AG20443 (cell line): ENCODE results near the gene GALT.
A peak's percentile ranks its signal among the peaks of the same experiment; 100 is the strongest.
"Not testable (repeated sequence)": the region's sequence is repeated elsewhere in the genome, so short reads cannot be mapped to it uniquely, and the experiment has no call there.

Source experiments
- DNase-seq: peaks from one replicate; pipeline ENCODE4 v3.0.0; 2012; ENCODE audit warnings: low spot score, mixed read lengths

Gene GALT

DNA sequence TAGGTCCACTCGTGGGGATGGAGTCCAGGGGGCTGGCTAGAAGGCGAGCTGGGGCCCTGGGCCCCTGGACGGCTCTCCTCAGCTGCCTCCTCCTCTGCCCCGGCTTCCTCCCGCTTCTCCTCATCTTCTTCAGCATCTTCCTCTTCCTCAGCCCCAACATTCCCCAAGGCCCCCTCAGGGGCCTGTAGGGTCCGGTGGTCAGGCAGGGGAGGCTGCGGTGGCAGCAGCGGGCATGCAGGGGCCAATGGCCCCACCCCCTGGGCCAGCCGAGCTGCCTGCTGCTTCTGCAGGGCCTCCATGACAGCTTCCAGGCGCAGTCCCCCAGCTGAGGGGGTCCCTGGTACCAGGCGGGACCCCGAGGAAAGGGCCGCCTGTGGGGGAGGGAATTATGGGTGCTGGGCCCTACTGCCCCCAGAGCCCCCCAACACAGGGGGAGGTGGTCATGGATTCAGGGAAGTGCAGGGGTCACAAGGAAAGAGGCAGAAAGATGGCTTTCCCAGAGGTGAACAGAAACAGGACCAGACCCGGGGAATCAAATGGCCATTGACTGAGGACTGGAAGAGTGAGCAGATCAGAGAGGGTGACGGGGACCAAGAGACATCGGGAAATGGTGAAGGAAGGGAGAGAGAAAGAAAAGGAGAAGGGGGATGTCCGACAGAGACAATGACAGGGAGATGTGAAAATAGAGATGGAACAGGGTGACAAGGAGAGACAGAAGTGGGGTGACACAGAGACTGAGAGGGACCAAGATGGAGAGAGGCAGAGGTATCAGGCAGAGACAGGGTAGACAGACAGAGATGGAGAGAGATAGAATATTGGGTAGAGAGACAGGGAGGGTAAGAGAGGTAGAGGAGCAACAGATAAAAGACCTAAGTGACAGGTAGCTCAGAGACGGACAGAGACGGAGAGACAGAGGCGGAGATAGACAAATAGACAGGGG is 18.5 kb upstream of the GALT start:
- DNase-seq = no peak

DNA sequence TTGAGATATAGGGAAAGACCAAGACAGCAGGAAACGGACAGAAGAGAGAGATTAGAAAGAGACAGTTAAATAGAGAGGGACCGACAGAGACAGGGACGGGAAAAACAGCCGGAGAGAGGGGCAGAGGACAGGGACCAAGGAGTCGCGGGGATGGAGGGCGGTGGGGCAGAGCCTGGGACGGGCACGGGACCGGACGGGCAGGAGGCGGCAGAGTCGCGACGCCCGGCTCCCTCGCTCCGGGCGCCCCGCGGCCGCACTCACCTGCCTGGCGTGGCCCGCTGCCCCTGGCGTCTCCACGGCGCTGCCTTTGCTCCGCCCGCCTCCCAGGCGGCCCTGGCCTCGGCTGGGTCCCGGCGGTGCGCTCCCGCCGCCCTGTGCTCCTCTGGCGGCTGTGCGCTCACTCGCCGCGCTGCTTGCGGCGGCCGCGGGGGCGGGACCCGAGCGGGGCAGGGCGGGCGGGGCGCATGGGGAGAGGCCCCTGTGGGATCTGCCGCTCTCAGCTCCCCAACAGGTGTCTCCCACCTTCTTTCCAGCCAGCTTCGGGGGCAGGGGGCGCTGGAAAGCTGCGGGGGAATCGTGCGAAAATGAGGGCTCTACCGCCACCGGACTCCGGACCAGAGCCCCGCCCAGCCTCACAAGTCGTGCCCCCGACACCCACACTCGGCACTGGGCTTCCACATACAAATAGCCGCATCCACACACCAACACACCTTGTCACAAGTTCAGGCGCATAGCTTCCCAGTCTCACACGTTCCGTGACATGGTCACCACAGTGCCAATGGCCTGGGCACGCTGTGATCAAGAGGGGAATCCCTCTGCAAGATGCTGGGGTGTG is 17.6 kb upstream of the GALT start, which contains the start of gene ARID3C:
ARID3C (minus strand) TSS at position 411 of the 835 bp plus-strand sequence. CDS start 1,052 bp downstream, outside the sequence.
- peak; percentile 67 for DNase-seq

GRCh38 chr9:34629491-34629808 is 17.0 kb upstream of the GALT start:
- DNase-seq = no peak

DNA sequence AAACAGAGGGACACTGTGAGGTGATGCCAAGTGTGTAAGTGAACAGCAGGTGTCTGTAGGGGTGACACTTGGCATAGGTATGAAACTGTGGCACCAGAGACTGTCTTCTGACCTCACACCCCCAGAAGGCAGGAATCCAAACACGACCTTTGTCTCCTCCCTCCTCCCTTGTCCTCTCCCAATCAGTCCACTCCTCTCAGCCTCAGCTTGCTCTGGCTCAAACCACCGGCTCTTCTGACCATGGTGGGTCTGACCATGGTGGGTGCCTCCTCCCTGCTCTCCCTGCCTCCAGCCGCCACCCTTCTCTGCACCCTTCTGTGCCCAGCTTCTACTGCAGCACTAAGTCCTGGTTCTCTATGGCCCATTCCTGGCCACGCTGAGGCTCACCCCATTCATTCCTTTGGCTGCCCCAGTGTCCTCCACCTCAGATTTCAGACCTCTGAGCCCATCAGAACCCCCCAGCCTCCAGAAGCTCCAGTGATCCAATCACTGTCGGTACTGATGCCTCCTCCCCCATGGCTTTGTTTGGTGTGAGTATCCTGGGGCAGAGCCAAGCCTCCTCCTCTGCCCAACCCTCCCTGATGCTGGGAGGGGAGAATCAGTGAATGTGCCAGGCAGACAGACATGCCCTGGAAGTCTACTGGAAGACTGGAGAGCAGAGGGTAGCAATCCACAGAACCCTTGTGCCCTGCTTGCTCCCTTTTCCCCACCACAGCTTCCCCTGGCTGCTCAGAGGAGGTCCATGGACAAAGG is 15.9 kb upstream of the GALT start:
- no peak for DNase-seq

GRCh38 chr9:34633166-34633565 is 13.3 kb upstream of the GALT start:
- no peak for DNase-seq

DNA sequence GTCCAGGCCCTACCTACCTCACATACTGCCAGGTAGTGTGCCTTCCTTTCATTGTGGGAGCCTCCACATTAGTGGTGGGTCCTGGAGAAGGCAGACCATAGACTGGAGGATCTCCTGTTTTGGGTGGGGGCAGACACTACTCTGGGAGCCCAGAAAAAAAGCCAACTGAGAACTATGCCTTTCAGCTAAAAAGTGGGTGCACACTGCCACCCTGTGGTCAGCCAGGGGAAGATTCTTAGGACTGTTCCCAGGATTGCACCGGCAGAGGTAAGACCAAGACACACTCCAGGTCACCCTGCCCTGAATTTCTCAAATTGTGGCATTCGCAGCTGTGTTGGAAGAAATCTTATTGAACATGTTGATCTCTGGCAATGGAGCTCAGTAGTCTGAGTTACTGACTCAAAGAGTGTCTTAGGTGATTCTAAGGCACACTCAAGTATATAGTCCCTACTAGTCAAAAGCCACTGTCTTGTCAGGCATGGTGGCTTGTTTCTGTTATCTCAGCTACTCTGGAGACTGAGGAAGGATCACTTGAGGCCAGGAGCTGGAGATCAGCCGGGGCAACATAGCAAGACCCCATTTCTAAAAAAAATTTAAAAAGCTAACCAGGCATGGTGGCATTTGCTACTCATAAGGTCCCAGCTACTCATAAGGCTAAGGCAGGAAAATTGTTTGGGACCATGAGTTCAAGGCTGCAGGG is 12.5 kb upstream of the GALT start:
- peak; percentile 81 for DNase-seq

GRCh38 chr9:34634551-34635248 is 11.8 kb upstream of the GALT start:
- no peak for DNase-seq

- no peak for DNase-seq
Measured at GRCh38 chr9:34635556-34635955, 10.9 kb upstream of the GALT start.

- DNase-seq = no peak
Measured at GRCh38 chr9:34636791-34637355, 9.6 kb upstream of the GALT start.

- peak; percentile 96 for DNase-seq
Measured at GRCh38 chr9:34637356-34638137, 8.9 kb upstream of the GALT start, which contains the start of gene SIGMAR1. SIGMAR1 (minus strand) TSS chr9:34637787; CDS start chr9:34637697, 90 bp downstream.

DNA sequence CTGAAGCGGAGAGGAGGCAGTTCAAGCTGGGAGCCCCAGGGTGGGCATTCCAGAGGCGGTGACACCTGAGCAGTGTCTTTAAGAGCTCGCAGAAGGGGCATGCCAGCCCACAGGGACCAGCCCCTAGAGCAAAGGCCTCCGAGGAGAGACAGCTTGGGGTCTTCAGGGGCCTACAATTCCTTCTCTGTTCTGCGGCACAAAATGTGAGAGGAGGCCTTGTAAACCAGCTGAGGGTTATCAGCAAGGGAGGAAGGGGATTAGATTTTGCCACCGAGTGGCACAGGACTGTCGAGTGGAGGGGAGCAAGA is 8.4 kb upstream of the GALT start:
- DNase-seq = no peak

DNA sequence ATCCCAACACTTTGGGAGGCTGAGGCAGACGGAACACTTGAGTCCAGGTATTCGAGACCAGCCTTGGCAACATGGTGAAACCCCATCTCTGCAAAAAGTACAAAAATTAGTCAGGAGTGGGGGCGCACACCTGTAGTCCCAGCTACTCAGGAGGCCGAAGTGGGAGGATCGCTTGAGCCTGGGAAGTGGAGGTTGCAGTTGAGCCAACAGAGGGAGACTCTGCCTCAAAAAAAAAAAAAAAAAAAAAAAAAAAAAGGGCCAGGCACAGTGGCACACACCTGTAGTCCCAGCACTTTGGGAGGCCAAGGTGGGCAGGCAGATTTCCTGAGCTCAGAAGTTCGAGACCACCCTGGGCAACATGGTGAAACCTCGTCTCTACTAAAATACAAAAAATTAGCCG is 7.2 kb upstream of the GALT start:
- DNase-seq = not testable (repeated sequence)

DNA sequence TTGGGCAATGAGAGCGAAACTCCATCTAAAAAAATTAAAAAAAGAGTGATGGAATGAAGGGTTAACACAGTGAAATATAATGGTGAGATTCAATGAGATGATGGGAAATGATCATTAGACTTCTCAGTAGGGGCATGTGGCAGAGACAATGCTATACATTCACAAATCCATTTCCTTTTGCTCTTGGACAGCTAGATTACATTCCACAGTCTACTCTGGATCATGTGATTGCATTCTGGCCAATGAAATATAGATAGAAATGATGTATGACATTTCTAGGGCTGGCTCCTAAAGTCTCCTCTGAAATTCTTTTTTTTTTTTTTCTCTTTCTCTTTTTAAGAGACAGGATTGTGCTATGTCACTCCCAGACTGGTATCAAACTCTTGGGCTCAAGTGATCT is 3.8 kb upstream of the GALT start:
- no peak for DNase-seq

DNA sequence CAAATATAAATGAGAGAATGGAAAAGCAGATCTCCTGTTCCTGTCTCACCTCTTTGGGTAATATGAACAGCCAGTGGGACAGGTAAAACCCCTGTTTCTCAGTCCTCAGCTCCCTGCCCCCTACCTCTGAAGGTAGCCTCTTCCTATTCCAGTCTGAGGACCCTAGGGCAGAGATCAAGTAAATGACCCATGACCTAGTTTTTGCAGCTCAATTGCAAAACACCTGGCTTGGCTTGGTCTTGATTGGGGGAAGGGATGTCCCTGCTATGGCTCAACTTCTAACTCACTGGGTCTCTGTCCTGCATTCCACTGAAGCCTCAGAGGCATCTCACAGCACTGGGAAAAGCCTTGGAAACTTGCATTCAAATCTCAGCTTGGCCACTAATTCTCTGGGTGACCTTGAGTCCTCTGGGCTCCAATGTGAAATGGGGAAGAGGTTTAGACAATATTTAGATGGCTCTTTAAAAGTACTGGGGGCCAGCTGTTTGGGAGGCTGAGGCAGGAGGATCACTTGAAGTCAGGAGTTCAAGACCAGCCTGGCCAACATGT is 1.6 kb upstream of the GALT start:
- no peak for DNase-seq

DNA sequence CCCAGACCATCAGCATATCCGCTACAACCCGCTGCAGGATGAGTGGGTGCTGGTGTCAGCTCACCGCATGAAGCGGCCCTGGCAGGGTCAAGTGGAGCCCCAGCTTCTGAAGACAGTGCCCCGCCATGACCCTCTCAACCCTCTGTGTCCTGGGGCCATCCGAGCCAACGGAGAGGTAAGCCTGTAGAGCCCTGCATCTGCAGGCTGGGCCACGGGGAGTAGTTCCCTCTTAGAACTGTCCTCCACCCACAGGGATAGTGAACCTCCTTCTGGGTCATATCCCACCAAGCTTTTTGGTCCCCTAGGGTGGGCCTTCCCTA is 569 bp downstream of the GALT start:
- DNase-seq = no peak

GRCh38 chr9:34647651-34648050 is 1.2 kb downstream of the GALT start:
- DNase-seq = no peak

DNA sequence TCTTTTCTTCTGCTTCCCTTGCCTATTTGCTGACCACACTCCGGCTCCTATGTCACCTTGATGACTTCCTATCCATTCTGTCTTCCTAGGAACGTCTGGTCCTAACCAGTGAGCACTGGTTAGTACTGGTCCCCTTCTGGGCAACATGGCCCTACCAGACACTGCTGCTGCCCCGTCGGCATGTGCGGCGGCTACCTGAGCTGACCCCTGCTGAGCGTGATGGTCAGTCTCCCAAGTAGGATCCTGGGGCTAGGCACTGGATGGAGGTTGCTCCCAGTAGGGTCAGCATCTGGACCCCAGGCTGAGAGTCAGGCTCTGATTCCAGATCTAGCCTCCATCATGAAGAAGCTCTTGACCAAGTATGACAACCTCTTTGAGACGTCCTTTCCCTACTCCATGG is 2.2 kb downstream of the GALT start:
- no peak for DNase-seq

- no peak for DNase-seq
Measured at GRCh38 chr9:34650816-34651215, 4.3 kb downstream of the GALT start.

DNA sequence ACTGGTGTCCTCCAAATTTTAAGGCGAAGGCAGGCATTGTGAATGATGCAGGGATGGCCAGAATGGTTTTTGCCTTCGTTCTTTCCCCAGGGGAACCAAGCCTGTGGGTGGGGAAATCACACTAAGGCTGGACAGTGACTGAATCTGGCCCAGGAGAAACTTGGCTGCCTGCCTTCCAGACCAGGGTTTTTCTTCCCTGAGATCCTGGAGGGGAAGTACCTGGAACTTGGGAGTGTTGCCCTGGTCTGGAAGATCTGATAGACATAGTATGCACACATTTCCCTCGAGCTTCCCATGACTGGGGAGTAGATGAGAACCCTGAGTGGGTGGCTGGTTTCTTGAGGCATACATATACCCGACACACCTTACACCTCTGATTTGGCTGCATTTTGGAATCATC is 4.8 kb downstream of the GALT start:
- DNase-seq = no peak
